Ovary (tissue), 3 donors: ENCODE results near the gene SPATC1L.

Experiments used
- CTCF ChIP-seq, 3 donors: fragments of 450-650 bp in 2 of 3; fragments of 200-600 bp in 1 of 3; IDR thresholded peaks; one replicate each; pipeline versions ENCODE4 v1.5.1 to v1.8.0; 2016 to 2022; ENCODE audit warnings: antibody characterized with exemption in 3 of 3, mild to moderate bottlenecking in 1 of 3
- POLR2A ChIP-seq: fragments of 450-650 bp; IDR thresholded peaks from one replicate; pipeline ENCODE4 v1.6.1; 2017; ENCODE audit warnings: antibody characterized with exemption, mild to moderate bottlenecking, moderate library complexity
- donor health status: DM: no; HTN: no; CAD: no.

- TF ChIP-seq POLR2A (no peak), CTCF (IDR thresholded peaks at IDR 0.05) (no peak)
Observed at GRCh38 chr21:46157396-46157986, 26.8 kb downstream of the SPATC1L start.
